Measurements from ENCODE around the gene IFT88. TPM values are rescaled to one million over a fixed set of nuclear protein-coding genes. Genes with fewer than 3 reads are reported as not detected.

IFT88 gene
- total RNA-seq, 2 donors from 2014 or later: 10.8 to 22.0 TPM

GRCh38 chr13:20713014-20713376 is 146.0 kb downstream of the IFT88 start:
- H3K9me3 ChIP-seq: no peaks in the 10 kb centered on the region
- WGBS: 27% methylated on average over 11 of the region's 11 CpGs
- no peak overlapping the region for H3K27ac ChIP-seq
- H3K36me3 ChIP-seq: no peaks in the 10 kb centered on the region
- no peak for TF ChIP-seq POLR2A (IDR thresholded peaks at IDR 0.05)
- TF ChIP-seq, protein P1, sequence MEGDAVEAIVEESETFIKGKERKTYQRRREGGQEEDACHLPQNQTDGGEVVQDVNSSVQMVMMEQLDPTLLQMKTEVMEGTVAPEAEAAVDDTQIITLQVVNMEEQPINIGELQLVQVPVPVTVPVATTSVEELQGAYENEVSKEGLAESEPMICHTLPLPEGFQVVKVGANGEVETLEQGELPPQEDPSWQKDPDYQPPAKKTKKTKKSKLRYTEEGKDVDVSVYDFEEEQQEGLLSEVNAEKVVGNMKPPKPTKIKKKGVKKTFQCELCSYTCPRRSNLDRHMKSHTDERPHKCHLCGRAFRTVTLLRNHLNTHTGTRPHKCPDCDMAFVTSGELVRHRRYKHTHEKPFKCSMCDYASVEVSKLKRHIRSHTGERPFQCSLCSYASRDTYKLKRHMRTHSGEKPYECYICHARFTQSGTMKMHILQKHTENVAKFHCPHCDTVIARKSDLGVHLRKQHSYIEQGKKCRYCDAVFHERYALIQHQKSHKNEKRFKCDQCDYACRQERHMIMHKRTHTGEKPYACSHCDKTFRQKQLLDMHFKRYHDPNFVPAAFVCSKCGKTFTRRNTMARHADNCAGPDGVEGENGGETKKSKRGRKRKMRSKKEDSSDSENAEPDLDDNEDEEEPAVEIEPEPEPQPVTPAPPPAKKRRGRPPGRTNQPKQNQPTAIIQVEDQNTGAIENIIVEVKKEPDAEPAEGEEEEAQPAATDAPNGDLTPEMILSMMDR (IDR thresholded peaks at IDR 0.05): no peak
- no peak for TF ChIP-seq POLR2AphosphoS5 (IDR thresholded peaks at IDR 0.05)
- H3K4me1 ChIP-seq (replicated peaks): no peaks in the 10 kb centered on the region
- intact Hi-C loops (cut with DNase I): loop anchor here (2.0 to 10.0 kb wide), 3 partner anchors 116 to 218 kb away; no protein-coding TSS in a partner anchor
- H3K4me3 ChIP-seq: no peak overlapping the region
- no peaks in the 10 kb centered on the region for H3K27me3 ChIP-seq (replicated peaks; ENCODE audit: insufficient read depth)
- DNase-seq (ENCODE audit: low spot score): no peak

DNA sequence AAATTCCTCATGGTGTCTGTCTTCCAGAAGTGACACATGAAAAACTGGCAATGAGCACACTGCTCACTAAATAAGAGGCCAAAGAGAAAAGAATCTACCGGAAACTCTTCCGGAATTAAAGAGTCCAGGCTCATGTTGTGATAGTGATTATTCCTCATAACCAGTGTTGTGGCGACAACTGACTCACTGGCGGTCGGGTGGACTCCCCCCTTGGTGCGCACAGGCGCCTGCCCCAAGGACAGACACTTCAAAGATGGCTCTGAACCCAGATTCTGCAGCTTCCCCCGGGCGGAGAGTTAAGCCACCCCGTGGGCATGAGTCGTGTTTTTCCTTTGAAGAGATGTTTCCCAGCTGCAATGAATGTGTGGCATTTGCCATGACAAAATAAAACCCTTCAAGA is 146.8 kb downstream of the IFT88 start:
- Histone ChIP-seq H3K36me3 (no peaks in the 10 kb centered on the region), H3K27me3 (replicated peaks; ENCODE audit: insufficient read depth) (no peaks in the 10 kb centered on the region), H3K4me1 (replicated peaks) (no peaks in the 10 kb centered on the region), H3K27ac (no peak overlapping the region), H3K4me3 (no peak overlapping the region), H3K9me3 (no peaks in the 10 kb centered on the region)
- TF ChIP-seq, protein P1 (IDR thresholded peaks at IDR 0.05): no peak
- no peak for TF ChIP-seq POLR2AphosphoS5 (IDR thresholded peaks at IDR 0.05)
- no peak for TF ChIP-seq POLR2A (IDR thresholded peaks at IDR 0.05)
- no peak for DNase-seq (ENCODE audit: low spot score)
- 65% methylated on average over 11 of the region's 11 CpGs for WGBS
- intact Hi-C loops (cut with DNase I): loop anchor here (2.0 to 10.0 kb wide), 3 partner anchors 115 to 219 kb away; no protein-coding TSS in a partner anchor

DNA sequence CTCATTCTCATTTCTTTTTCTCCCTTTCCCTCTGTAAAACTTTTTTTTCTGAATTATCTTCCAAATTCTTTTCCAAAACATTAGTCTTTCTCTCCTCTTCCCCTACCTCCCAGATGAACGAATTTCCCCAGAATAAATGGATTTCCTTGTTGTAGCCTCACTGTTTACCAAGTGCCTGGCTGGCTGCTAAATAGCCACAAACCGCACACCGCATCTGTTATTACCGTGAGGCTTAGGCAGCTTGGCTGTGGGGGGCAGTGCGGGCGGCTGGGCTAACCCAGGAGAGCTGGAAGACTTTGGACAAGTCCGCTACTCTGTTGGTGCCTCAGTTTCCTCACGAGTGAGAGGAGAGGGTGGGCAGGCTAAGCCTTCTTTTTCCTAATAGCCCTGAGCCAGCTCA is 147.2 kb downstream of the IFT88 start:
- H3K4me3 ChIP-seq: no peak overlapping the region

GRCh38 chr13:20714563-20715329 is 147.8 kb downstream of the IFT88 start:
- WGBS: 63% methylated on average over 9 of the region's 9 CpGs
- no peak for DNase-seq (ENCODE audit: low spot score)
- TF ChIP-seq, protein P1 (IDR thresholded peaks at IDR 0.05): no peak
- no peak for TF ChIP-seq POLR2AphosphoS5 (IDR thresholded peaks at IDR 0.05)
- TF ChIP-seq POLR2A (IDR thresholded peaks at IDR 0.05): no peak
- no peaks in the 10 kb centered on the region for H3K4me1 ChIP-seq (replicated peaks)
- H3K9me3 ChIP-seq: no peaks in the 10 kb centered on the region
- no peaks in the 10 kb centered on the region for H3K27me3 ChIP-seq (replicated peaks; ENCODE audit: insufficient read depth)
- intact Hi-C loops (cut with DNase I): loop anchor here (5.0 to 10.0 kb wide), 2 partner anchors 213 to 220 kb away; no protein-coding TSS in a partner anchor
- no peaks in the 10 kb centered on the region for H3K36me3 ChIP-seq
- H3K4me3 ChIP-seq: no peak overlapping the region
- H3K27ac ChIP-seq: no peak overlapping the region

More for the DNA sequence above, 147.2 kb downstream of the IFT88 start:
- 68% methylated on average over 8 of the region's 8 CpGs for WGBS
- TF ChIP-seq, protein P1 (IDR thresholded peaks at IDR 0.05): no peak
- TF ChIP-seq POLR2A (IDR thresholded peaks at IDR 0.05): no peak
- no peak for TF ChIP-seq POLR2AphosphoS5 (IDR thresholded peaks at IDR 0.05)
- Histone ChIP-seq H3K27ac (no peak overlapping the region), H3K4me1 (replicated peaks) (no peaks in the 10 kb centered on the region), H3K36me3 (no peaks in the 10 kb centered on the region), H3K9me3 (no peaks in the 10 kb centered on the region), H3K27me3 (replicated peaks; ENCODE audit: insufficient read depth) (no peaks in the 10 kb centered on the region)
- intact Hi-C loops (cut with DNase I): loop anchor here (5.0 to 10.0 kb wide), 2 partner anchors 213 to 219 kb away; no protein-coding TSS in a partner anchor
- DNase-seq (ENCODE audit: low spot score): no peak

DNA sequence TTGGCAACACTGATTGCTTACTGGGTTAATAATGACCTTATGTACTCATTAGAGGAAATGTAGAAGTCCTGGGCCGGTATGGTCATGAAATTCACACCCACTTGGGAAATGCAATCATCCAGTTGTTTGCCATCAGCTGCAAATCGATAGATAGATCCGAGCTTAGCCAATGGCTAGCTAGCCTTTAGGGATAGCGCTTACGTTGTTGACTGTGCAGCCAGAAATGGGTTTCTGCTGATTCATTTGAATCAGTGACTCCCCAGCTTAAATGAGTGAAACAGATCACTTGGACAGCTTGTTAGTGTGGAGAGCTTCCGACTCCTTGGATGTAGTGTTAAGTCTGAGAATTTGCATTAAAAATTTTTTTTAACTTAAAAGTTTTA is 148.4 kb downstream of the IFT88 start:
- Histone ChIP-seq H3K9me3 (no peaks in the 10 kb centered on the region), H3K36me3 (no peaks in the 10 kb centered on the region), H3K27me3 (replicated peaks; ENCODE audit: insufficient read depth) (no peaks in the 10 kb centered on the region), H3K4me1 (replicated peaks) (no peaks in the 10 kb centered on the region), H3K27ac (no peak overlapping the region), H3K4me3 (no peak overlapping the region)
- DNase-seq (ENCODE audit: low spot score): no peak
- intact Hi-C loops (cut with DNase I): loop anchor here (10.0 kb wide), 1 partner anchor 221 kb away; no protein-coding TSS in a partner anchor
- TF ChIP-seq POLR2AphosphoS5 (IDR thresholded peaks at IDR 0.05): no peak
- TF ChIP-seq, protein P1 (IDR thresholded peaks at IDR 0.05): no peak
- TF ChIP-seq POLR2A (IDR thresholded peaks at IDR 0.05): no peak
- WGBS: 79% methylated on average over 6 of the region's 6 CpGs
